ENCODE results near the gene FBXO11. TPM values are rescaled to one million over a fixed set of nuclear protein-coding genes. Genes with fewer than 3 reads are reported as not detected.
"Not testable (repeated sequence)": the region's sequence is repeated elsewhere in the genome, so short reads cannot be mapped to it uniquely, and the experiment has no call there.

FBXO11 gene
- 10 to 100 TPM; 65.6 to 82.2 (median 81.1) TPM for polyA plus RNA-seq (ENCODE audit: insufficient read length in 3 of 3)
- long read RNA-seq, donor 1, full-length matches to known transcripts, result 4 of 4 reads
- long read RNA-seq, donor 1, partial matches to known transcripts, result 0 of 4 reads
- long read RNA-seq, donor 1, other reads (novel, unspliced or antisense), result 0 of 4 reads
- long read RNA-seq, donor 2, full-length matches to known transcripts, result 6 of 6 reads
- long read RNA-seq, donor 2, partial matches to known transcripts, result 0 of 6 reads
- long read RNA-seq, donor 2, other reads (novel, unspliced or antisense), result 0 of 6 reads
- long read RNA-seq, donor 3, full-length matches to known transcripts, result 4 of 4 reads
- long read RNA-seq, donor 3, partial matches to known transcripts, result 0 of 4 reads
- long read RNA-seq, donor 3, other reads (novel, unspliced or antisense), result 0 of 4 reads
- long read RNA-seq, donor 4, full-length matches to known transcripts, result 2 of 2 reads
- long read RNA-seq, donor 4, partial matches to known transcripts, result 0 of 2 reads
- long read RNA-seq, donor 4, other reads (novel, unspliced or antisense), result 0 of 2 reads
- long read RNA-seq, donor 5, full-length matches to known transcripts, result 4 of 4 reads
- long read RNA-seq, donor 5, partial matches to known transcripts, result 0 of 4 reads
- long read RNA-seq, donor 5, other reads (novel, unspliced or antisense), result 0 of 4 reads
- long read RNA-seq, donor 6, full-length matches to known transcripts, result 2 of 2 reads
- long read RNA-seq, donor 6, partial matches to known transcripts, result 0 of 2 reads
- long read RNA-seq, donor 6, other reads (novel, unspliced or antisense), result 0 of 2 reads
- long read RNA-seq, donor 7, full-length matches to known transcripts, result 8 of 13 reads
- long read RNA-seq, donor 7, partial matches to known transcripts, result 5 of 13 reads
- long read RNA-seq, donor 7, other reads (novel, unspliced or antisense), result 0 of 13 reads
- long read RNA-seq, donor 8, full-length matches to known transcripts, result 5 of 5 reads
- long read RNA-seq, donor 8, partial matches to known transcripts, result 0 of 5 reads
- long read RNA-seq, donor 8, other reads (novel, unspliced or antisense), result 0 of 5 reads
- long read RNA-seq, donor 9, full-length matches to known transcripts, result 7 of 235 reads
- long read RNA-seq, donor 9, partial matches to known transcripts, result 179 of 235 reads
- long read RNA-seq, donor 9, other reads (novel, unspliced or antisense), result 49 of 235 reads
- long read RNA-seq, donor 10, full-length matches to known transcripts, result 4 of 4 reads
- long read RNA-seq, donor 10, partial matches to known transcripts, result 0 of 4 reads
- long read RNA-seq, donor 10, other reads (novel, unspliced or antisense), result 0 of 4 reads
- long read RNA-seq, donor 11, result 0 reads
- long read RNA-seq, donor 12, full-length matches to known transcripts, result 2 of 2 reads
- long read RNA-seq, donor 12, partial matches to known transcripts, result 0 of 2 reads
- long read RNA-seq, donor 12, other reads (novel, unspliced or antisense), result 0 of 2 reads
- long read RNA-seq, donor 13, full-length matches to known transcripts, result 1 of 110 reads
- long read RNA-seq, donor 13, partial matches to known transcripts, result 109 of 110 reads
- long read RNA-seq, donor 13, other reads (novel, unspliced or antisense), result 0 of 110 reads
- long read RNA-seq, donor 14, result 0 reads
- long read RNA-seq, donor 15, full-length matches to known transcripts, result 4 of 4 reads
- long read RNA-seq, donor 15, partial matches to known transcripts, result 0 of 4 reads
- long read RNA-seq, donor 15, other reads (novel, unspliced or antisense), result 0 of 4 reads
- long read RNA-seq, donor 16, full-length matches to known transcripts, result 7 of 7 reads
- long read RNA-seq, donor 16, partial matches to known transcripts, result 0 of 7 reads
- long read RNA-seq, donor 16, other reads (novel, unspliced or antisense), result 0 of 7 reads

DNA sequence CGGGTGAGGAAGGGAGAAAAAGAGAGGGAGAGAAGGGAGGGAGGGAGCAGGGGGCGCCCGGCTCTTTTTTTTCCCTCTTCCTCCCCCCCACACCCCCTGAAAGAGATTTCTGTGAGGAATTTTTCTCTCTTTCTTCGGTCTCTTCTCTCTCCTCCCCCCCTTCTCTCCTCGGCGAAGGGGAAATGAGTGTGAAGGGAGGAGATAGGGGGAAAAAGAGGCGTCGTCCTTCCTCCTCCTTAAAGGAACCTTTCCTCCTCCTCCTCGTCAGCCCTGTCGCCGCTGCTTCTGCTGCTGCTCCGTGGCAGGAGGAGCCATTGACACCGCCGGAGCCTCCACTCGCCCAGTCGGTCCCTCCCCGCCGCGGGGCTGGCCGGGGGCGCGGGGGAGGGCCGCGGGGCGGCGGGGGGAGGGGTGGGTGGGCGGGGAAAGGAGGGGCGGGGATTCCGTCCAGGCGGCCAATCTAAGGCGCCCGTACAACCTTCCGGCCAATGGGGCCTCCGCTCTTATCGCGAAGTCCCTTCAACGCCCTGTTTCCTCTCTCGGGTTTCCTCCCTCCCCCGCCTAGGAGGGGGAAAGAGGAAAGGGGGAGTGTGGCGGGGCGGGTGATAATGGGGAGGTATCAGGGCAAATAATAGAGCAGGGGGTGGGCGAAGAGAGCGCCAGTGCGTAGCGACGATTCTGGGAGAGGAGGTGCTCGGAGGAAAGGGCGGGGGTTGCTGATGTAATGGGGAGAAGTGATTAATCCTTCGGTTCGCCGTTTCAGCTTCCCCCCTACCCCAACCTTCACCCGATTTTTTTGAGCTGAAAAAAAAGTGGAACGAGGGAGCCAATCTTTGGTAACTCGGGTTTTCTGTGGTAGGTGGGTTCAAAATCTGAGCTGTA, at the start of gene FBXO11:
Gene FBXO11 (minus strand): TSS at position 342 of the 882 bp plus-strand sequence. CDS start 778 bp downstream, outside the sequence.
- DNase-seq, result peak; percentile 98

DNA sequence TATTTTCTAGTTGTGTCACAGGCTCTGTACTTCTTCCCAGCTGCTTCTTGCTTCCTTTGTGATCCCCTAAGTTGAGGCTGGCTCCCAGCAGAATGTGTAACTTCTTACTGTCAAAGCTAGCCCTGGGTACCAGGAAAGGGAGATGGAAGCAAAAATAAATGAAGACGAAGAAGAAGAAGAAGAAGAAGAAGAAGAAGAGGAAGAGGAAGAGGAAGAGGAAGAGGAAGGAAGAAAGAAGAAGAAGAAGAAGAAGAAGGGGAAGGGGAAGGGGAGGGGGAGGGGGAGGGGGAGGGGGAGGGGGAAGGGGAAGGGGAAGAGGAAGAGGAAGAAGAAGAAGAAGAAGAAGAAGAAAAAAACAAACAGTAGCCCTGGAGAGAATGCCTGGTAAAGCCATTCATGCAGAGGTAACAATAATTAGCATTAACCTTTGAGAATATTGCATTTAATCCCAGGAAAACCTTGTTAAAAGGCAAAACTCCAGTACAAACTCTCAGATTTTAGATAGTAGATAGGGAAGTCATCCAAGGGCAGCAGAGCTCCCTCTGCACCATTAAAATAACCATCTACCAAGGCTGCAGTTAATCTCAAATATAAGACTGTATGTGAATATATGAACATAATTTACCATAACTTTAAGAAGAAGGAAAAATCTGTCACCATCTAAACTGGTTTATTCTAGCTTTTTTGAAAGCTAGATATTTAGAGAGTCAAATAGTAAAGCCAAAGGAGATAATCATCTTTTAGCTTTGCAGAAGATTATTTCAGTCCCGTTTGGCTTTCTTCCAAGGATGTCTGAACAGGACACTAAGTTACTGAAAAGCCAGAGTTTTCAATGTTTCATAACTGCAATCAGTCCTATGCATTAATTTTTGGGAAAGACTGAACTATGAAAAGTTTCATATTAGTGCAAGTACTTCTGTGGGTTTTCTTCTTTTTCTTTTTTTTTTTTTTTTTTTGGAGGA, 44.3 kb upstream of the FBXO11 start:
- peak; percentile 1 for DNase-seq

DNA sequence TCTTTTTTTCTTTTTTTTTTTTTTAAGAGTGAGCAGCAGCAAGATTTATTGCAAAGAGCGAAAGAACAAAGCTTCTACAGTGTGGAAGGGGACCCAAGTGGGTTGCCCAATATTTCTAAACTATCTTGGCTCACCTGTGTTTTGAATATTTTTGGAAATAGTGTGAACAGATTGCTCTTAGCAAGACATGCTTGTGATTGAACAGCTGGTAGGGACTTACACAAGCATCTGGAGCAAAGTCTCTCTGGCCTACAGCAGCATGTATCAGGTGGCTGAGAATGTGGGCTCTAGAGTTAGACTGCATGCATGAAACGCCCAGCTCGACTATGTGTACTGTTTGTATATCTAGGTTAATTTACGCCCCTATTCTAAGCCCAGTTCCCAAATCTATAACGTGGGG, 40.3 kb upstream of the FBXO11 start:
- DNase-seq, result no peak

DNA sequence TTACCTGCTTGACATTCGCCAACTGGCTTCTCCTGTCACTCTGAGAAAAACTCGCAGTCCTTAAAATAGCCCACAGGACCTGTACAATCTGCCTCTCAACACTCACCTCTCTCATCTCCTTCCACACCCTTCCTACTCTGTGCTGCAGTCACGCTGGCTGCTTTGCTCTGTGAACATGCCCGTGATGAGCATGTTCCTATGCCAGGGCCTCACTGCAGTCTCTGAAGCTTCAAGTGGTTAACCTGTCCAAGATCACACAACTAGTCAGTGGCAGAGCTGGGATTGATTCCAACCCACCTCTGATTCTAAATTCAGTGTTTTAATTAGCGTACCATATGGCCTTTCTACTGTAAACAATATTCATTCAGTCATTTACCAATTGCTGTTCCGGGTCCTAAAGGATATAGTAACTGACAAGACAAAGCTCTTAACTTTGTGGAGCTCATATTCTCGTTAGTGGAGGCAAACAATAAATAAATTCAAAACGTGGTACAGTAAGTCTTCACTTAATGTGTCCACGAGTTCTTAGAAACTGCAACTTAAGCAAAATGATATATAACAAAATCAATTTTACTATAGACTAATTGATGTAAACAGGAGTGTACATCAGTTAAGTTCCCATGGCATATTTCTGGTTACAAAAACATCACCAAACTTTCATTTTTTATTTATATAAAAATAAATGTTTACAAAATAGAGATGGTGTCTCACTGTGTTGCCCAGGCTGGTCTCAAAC, 38.9 kb upstream of the FBXO11 start:
- DNase-seq, result no peak

DNA sequence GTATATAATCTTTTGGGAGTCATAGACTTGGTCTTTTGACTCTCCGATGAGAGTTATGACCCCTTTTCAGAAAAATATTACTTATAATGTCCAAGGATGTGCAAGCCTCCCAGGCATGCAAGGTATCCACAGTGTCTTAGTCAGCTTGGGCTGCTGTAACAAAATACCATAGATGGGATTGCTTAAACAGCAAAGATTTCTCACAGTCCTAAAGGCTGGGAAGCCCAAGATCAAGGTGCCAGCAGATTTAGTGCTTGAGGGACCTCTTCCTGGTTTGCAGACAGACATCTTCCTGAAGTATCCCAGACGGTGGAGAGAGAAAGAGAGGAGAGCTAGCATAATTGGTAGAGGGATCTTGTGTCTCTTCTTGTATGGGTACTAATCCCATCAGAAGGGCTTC, 35.6 kb upstream of the FBXO11 start:
- no peak for DNase-seq

DNA sequence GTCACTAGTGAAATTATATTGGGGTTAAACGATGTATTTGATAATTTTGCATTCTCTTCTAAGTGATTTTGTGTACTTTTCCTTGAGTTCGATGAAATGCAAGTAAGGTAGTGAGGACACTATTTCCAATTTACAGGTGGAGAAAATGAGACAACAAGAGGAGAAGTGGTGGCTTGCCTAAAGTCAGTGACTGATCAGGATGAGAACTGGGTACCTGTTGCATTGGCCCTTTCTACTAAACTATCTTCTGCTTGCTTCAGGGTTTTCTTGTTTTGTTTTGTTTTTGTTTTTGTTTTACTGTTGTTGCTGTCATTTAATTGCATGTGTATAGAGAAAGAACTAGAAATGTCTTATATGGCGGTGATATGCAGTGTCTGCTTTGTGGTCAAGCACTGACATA, 31.4 kb upstream of the FBXO11 start:
- no peak for DNase-seq

DNA sequence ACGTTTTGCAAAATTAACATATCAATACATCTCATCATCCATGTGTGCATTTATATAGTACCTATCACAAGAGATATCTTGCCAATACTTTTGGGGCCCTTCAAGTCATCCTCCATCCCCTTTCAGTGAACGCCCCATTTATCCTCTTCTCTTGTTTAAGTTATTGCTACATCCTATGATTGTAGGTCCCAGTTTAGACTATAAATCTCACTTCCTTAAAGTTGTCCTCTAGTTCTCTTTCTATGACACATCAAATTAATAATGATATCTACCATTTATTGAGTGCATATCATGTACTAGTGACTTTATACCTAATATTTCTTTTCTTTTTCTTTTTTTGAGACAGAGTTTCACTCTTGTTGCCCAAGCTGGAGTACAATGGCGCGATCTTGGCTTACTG, 28.8 kb upstream of the FBXO11 start:
- no peak for DNase-seq

DNA sequence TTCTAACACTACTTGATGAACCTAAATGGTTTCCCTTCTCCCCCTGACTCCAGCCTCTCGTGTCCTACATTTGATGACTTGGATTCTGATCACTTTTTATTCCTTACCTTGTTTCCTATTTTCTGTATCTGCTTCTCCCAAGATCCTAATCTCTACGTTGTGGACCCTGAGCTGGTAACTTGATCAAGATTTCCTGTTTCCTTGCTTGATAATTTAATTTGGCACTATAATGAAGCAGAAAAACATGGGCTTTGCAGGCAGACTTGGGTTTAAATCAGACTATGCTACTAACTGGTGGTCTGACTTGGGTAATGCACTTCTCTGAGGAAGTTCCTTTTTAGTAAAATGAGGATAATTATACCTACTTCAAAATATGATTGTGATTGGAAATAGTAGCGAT, 11.7 kb upstream of the FBXO11 start:
- DNase-seq, result no peak

DNA sequence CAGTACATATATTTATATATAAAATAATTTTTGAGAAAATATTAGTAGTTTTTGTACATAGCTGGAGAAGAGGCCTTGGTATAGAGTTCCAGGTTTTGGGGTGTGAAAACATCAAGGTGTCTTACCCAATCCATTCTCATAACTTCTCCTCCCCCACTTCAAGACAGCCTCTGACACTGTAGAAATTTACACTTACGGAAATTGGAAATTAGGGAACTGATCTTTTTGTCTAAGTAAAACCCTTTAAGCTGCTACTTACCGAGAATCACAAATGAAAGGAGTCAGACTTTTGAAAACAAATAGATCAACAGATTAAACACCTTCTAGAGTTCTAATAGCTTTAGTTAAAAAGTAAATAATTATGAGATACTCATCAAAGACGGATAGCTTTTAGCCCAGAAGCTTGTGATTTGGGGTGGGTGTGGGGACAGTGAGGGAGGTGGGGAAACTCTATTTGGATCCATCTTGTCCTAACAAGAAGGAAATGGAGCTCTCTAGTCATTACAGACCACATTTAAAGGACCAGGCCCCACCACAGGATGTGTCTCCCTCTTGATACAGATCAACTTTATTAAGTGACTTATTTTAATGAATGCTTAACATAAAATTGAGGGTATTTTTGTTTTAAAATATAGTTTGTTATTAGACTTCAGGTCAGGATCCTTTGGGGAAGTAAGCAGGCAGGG, 11.1 kb upstream of the FBXO11 start:
- no peak for DNase-seq

DNA sequence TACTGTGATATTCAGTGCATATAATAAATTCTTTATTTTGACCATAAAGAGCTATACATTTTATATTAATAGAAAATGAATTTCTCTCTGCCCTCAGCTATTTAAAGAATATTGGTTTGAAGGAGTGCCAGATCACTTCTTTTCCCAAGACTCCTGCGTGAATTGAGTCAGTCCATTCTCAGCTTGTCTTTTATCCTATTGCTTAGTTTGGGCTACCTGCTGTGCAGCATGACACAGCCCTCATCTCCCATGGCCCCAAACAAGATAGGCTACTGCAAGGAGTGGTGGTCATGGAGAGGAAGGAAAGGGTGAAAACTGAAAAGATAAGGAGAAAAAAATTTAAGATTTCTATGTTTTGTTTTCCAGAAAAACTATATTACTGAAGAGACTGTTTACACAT, 10.1 kb upstream of the FBXO11 start:
- DNase-seq, result no peak

DNA sequence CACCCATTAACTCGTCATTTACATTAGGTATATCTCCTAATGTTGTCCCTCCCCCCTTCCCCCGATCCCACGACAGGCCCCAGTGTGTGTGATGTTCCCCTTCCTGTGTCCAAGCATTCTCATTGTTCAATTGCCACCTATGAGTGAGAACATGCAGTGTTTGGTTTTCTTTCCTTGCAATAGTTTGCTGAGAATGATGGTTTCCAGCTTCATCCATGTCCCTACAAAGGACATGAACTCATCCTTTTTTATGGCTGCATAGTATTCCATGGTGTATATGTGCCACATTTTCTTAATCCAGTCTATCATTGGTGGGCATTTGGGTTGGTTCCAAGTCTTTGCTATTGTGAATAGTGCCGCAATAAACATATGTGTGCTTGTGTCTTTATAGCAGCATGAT, 4.4 kb upstream of the FBXO11 start:
- DNase-seq, result not testable (repeated sequence)

DNA sequence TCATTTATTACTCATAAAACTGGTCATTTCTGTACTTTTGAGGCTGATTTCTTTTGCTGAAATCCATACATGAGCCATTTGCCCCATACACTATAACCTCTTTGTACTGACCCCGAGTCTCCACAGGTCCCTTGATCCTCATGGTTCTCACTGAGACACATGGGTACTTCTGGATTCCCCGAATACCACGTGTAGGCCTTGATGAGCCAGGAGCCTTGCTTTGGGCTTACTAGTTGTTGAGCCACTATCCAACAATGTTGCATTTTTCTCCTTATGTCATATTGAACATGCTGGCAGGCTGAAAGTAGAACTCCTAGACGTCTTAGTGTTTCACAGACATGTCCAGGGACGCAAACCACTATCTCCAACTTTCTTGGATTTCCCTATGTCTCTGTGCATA, 2.4 kb upstream of the FBXO11 start:
- no peak for DNase-seq

DNA sequence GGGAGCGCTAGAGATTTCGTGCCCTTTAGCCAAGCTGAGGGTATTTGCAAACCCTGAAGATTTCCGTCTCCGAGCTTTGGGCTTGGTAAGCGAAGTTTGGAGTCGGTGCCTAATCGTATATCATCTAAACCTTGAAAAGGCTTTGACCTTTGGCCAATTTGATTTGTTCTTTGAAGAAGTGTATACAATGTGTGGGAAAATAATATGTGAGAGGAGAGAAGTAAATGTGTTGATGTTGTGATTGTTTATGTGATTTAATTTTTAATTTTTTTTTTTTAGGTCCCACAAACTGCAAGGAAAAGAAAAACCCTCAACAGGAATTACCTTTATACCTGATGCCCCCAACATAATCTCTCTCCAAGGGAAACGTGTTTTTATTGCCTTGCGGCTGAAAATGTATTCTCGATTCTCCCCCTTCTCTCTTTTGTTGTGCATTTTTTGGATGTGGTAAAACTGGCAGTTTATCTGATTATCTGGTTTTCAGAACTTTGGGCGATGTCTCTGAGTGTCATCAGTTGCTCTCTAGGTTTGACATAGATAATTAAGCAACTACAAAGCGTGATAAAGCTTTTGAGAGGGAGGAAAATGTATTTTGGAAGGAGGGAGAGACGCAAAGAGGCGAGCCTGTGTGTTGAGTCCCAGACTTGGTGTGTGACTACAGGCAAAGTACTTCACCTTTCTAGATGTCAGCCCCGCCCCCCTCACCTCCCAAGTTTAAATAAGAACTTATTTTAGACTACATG, 912 bp upstream of the FBXO11 start:
- no peak for DNase-seq

DNA sequence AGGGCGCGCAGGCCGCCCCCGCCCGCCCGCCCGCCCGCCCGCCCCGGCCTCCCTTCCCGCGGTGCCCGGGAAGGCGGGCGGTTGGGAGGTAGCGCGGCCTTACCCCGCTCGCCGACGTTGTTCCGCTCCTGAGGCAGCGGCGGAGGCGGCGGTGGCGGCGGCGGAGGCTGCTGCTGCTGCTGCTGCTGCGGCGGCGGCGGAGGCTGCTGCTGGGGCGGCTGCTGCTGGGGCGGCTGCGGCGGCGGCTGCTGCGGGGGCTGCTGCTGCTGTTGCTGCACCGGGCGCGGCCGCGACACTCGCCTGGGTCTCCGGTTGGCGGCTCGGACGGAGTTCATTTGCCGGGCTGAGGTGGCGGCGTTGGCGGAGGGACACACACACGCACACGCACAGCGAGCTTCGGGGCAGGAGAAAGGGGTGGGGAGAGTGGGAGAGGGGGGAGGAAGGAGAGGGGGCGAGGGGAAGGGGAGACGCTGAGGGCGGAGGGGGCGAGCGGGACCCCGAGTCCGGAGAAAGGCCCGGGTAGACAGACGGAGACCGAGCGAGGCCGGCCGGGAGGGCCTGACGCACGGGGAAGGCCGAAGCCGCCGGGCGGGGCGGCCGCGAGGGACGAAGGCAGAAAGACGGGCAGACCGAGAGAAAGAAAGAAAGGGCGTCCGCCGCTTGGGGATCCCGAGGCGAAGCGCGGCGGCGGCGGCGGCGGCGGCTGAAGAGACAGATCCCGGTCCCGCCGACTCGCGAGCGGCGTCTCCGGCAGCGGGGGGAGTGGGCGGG, 727 bp downstream of the FBXO11 start:
- DNase-seq, result peak; percentile 52

DNA sequence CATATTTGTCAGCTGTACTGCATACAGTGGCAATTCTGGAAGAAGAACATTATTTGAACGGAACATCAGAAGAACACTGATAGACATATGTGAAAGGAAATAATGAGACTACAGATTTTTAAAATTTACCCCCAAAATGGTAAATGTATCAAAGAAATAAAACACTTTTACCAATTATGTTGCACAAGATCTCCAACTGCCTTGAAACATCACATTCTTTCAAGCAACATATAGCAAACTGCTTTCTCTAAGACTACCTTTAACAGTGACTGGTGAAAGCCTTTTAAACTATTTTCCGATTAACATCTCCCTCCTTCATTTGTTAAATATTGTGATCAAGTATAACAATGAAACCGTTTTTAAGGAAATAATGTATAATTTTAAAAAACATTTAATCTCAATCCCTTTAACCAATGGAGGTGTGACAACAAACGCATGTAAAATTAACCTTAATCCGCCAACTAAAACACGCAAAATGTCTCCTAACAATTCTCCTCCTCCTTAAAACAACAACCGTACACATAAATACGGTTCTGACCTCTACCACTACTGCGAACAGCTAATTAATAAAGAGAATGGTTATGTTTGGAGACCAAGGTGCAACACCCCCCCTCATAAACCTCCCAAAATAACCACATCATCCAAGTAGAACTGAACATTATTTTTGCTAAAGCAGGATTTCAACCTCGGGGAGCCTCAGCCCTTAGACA, 2.4 kb downstream of the FBXO11 start:
- DNase-seq, result peak; percentile 22
